ENCODE measurements around the gene ABCA3. TPM values are rescaled to one million over a fixed set of nuclear protein-coding genes. Genes with fewer than 3 reads are reported as not detected.

Gene ABCA3
- total and polyA plus RNA-seq, 2 of the 8 experiments (the other 6 are each of a cell fraction or from before 2014, with no cell fraction given), result 5.7 to 7.9 TPM

DNA sequence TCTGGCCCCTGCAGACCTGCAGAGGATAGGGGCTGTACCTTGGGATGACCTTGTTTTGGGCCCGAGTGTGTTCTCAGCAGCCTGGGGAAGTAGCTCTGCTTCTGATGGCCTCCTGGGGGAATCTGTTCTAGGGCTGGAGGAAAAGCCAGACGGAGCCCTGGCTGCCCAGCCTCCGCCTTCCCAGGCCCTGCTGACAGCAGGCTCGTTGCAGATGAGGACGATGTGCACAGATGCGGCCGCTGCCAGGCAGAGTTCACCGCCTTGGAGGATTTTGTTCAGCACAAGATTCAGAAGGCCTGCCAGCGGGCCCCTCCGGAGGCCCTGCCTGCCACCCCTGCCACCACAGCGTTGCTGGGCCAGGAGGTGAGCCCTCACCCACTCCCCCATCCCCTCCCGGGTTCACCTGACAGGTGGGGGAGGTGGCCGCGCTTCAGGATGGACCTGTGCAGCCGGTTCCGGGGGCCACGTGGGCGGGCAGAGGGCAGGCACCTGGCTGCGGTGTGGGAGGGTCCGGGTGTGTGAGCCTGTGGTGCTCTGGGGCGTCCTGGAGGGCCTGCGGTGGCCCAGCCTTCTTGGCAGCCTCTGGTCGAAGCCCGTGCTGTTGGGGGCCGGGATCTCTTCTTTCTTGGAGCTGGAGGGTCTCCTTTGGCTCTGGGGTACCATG lies 112.2 kb downstream of the ABCA3 start (continued):
- TF ChIP-seq, protein P1, sequence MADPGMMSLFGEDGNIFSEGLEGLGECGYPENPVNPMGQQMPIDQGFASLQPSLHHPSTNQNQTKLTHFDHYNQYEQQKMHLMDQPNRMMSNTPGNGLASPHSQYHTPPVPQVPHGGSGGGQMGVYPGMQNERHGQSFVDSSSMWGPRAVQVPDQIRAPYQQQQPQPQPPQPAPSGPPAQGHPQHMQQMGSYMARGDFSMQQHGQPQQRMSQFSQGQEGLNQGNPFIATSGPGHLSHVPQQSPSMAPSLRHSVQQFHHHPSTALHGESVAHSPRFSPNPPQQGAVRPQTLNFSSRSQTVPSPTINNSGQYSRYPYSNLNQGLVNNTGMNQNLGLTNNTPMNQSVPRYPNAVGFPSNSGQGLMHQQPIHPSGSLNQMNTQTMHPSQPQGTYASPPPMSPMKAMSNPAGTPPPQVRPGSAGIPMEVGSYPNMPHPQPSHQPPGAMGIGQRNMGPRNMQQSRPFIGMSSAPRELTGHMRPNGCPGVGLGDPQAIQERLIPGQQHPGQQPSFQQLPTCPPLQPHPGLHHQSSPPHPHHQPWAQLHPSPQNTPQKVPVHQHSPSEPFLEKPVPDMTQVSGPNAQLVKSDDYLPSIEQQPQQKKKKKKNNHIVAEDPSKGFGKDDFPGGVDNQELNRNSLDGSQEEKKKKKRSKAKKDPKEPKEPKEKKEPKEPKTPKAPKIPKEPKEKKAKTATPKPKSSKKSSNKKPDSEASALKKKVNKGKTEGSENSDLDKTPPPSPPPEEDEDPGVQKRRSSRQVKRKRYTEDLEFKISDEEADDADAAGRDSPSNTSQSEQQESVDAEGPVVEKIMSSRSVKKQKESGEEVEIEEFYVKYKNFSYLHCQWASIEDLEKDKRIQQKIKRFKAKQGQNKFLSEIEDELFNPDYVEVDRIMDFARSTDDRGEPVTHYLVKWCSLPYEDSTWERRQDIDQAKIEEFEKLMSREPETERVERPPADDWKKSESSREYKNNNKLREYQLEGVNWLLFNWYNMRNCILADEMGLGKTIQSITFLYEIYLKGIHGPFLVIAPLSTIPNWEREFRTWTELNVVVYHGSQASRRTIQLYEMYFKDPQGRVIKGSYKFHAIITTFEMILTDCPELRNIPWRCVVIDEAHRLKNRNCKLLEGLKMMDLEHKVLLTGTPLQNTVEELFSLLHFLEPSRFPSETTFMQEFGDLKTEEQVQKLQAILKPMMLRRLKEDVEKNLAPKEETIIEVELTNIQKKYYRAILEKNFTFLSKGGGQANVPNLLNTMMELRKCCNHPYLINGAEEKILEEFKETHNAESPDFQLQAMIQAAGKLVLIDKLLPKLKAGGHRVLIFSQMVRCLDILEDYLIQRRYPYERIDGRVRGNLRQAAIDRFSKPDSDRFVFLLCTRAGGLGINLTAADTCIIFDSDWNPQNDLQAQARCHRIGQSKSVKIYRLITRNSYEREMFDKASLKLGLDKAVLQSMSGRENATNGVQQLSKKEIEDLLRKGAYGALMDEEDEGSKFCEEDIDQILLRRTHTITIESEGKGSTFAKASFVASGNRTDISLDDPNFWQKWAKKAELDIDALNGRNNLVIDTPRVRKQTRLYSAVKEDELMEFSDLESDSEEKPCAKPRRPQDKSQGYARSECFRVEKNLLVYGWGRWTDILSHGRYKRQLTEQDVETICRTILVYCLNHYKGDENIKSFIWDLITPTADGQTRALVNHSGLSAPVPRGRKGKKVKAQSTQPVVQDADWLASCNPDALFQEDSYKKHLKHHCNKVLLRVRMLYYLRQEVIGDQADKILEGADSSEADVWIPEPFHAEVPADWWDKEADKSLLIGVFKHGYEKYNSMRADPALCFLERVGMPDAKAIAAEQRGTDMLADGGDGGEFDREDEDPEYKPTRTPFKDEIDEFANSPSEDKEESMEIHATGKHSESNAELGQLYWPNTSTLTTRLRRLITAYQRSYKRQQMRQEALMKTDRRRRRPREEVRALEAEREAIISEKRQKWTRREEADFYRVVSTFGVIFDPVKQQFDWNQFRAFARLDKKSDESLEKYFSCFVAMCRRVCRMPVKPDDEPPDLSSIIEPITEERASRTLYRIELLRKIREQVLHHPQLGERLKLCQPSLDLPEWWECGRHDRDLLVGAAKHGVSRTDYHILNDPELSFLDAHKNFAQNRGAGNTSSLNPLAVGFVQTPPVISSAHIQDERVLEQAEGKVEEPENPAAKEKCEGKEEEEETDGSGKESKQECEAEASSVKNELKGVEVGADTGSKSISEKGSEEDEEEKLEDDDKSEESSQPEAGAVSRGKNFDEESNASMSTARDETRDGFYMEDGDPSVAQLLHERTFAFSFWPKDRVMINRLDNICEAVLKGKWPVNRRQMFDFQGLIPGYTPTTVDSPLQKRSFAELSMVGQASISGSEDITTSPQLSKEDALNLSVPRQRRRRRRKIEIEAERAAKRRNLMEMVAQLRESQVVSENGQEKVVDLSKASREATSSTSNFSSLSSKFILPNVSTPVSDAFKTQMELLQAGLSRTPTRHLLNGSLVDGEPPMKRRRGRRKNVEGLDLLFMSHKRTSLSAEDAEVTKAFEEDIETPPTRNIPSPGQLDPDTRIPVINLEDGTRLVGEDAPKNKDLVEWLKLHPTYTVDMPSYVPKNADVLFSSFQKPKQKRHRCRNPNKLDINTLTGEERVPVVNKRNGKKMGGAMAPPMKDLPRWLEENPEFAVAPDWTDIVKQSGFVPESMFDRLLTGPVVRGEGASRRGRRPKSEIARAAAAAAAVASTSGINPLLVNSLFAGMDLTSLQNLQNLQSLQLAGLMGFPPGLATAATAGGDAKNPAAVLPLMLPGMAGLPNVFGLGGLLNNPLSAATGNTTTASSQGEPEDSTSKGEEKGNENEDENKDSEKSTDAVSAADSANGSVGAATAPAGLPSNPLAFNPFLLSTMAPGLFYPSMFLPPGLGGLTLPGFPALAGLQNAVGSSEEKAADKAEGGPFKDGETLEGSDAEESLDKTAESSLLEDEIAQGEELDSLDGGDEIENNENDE (IDR thresholded peaks at IDR 0.05; ENCODE audit: insufficient replicate concordance, low read length), result no peak

All from H1 (cell line).